ENCODE results near the gene RINT1.
"Not testable (repeated sequence)": the region's sequence is repeated elsewhere in the genome, so short reads cannot be mapped to it uniquely, and the experiment has no call there.

The RINT1 gene

GRCh38 chr7:105531792-105532671 is at the start of gene RINT1:
Gene RINT1, plus strand, starts transcription at chr7:105532201. Its CDS starts 115 bp downstream, at chr7:105532316.
- Mint-ChIP-seq H3K27ac (peak within 1 kb of the TSS; percentile 91), H3K4me1 (ENCODE audit: low read depth) (peaks cover 21% of the 10 kb centered on the region), H3K9me3 (no peaks in the 10 kb centered on the region)

GRCh38 chr7:105487579-105488571 is 44.1 kb upstream of the RINT1 start:
- DNase-seq (ENCODE audit: low spot score) = no peak
- H3K27me3 Mint-ChIP-seq (ENCODE audit: low read depth) = no peaks in the 10 kb centered on the region
- no peak overlapping the region for H3K4me3 Mint-ChIP-seq
- H3K36me3 Mint-ChIP-seq (ENCODE audit: low read depth) = peaks cover 17% of the 10 kb centered on the region
- H3K9me3 Mint-ChIP-seq = no peaks in the 10 kb centered on the region
- peaks cover 3% of the 10 kb centered on the region for H3K4me1 Mint-ChIP-seq (ENCODE audit: low read depth)
- peak overlapping the region; percentile 36 for H3K27ac Mint-ChIP-seq

More at GRCh38 chr7:105531792-105532671, at the start of gene RINT1:
- H3K36me3 Mint-ChIP-seq (ENCODE audit: low read depth) = peaks cover 5% of the 10 kb centered on the region
- DNase-seq (ENCODE audit: low spot score) = peak; percentile 91
- peak within 1 kb of the TSS; percentile 84 for H3K4me3 Mint-ChIP-seq
- no peaks in the 10 kb centered on the region for H3K27me3 Mint-ChIP-seq (ENCODE audit: low read depth)

- no peaks in the 10 kb centered on the region for H3K27me3 Mint-ChIP-seq (ENCODE audit: low read depth)
- H3K9me3 Mint-ChIP-seq = no peaks in the 10 kb centered on the region
- DNase-seq (ENCODE audit: low spot score) = no peak
- H3K4me1 Mint-ChIP-seq (ENCODE audit: low read depth) = peaks cover 3% of the 10 kb centered on the region
- no peak overlapping the region for H3K4me3 Mint-ChIP-seq
- no peak overlapping the region for H3K27ac Mint-ChIP-seq
- H3K36me3 Mint-ChIP-seq (ENCODE audit: low read depth) = peaks cover 17% of the 10 kb centered on the region
Observed at GRCh38 chr7:105489409-105489808, 42.6 kb upstream of the RINT1 start.

DNA sequence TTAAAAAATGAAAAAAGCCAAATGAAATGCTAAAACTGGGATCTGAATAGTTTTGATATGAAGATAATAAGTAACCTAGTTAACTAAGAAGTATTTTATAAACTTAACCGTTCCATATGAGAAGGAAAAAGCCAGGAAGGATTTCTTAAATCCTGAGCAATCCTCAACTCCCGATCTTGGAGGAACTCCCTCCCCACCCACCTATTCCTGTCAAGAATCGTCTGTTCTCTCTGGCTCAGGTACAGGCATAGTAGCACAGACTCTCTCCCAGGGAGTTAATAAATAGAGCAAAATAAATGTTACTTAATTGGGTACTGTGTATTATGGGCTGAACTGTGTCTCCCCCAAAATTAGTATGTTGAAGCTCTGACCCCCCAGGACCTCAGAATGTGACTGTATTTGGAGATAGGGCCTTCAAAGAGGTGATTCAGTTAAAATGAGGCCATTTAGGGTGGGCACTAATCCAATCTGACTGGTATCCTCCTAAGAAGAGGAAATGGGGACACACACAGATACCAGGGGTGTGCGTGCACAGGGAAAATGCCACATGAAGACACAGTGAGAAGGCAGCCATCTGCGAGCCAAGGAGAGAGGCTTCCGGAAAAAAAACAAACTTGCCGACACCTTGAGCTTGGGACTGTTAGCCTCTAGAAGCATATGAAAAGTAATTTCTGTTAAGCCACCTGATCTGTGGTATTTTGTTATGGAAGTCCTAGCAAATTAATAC is 38.6 kb upstream of the RINT1 start:
- peaks cover 7% of the 10 kb centered on the region for H3K36me3 Mint-ChIP-seq (ENCODE audit: low read depth)
- H3K4me1 Mint-ChIP-seq (ENCODE audit: low read depth) = peaks cover 3% of the 10 kb centered on the region
- no peak overlapping the region for H3K4me3 Mint-ChIP-seq
- H3K27me3 Mint-ChIP-seq (ENCODE audit: low read depth) = no peaks in the 10 kb centered on the region
- DNase-seq (ENCODE audit: low spot score) = no peak
- H3K27ac Mint-ChIP-seq = no peak overlapping the region
- no peaks in the 10 kb centered on the region for H3K9me3 Mint-ChIP-seq

DNA sequence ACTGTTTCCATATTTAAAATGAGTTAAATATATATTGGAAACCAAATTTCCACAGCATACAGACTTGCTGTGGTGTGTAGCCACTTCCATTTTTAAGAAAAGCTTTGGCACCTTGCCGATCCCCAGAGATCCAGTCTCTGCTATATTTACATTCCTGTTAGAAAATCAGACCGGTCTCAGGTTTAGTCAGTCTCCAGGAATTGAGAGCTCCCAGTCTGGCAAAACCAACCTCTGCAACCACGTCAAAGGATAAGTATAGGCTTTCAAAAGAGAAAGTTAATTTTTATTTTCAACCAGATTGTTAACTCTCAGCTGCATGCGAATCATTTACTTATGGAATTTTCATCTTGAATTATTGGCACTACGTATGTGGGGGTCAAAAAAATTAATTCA is 38.1 kb upstream of the RINT1 start:
- Mint-ChIP-seq H3K4me1 (ENCODE audit: low read depth) (peaks cover 3% of the 10 kb centered on the region), H3K27me3 (ENCODE audit: low read depth) (no peaks in the 10 kb centered on the region), H3K9me3 (no peaks in the 10 kb centered on the region), H3K27ac (no peak overlapping the region), H3K4me3 (no peak overlapping the region), H3K36me3 (ENCODE audit: low read depth) (peaks cover 7% of the 10 kb centered on the region)
- DNase-seq (ENCODE audit: low spot score) = no peak

DNA sequence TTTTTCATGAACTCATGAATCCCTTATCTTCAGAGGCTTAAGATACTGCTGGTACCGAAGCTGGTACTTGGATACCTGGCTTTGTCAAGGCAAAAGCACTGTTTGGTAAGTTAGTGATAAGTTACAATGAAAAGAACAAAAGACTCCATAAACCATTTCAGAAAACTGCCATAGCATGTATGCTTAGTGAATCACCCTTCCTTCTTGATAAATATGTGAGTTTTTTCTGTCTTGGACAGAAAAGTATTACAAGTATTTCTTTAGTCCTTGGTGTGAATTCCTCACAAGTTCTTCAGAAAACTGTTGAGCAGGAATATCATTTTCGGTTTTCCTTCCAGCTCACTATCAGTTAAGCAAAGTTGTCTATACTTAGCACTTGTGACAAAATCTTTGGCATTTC is 35.5 kb upstream of the RINT1 start:
- H3K36me3 Mint-ChIP-seq (ENCODE audit: low read depth) = peaks cover 10% of the 10 kb centered on the region
- no peak overlapping the region for H3K4me3 Mint-ChIP-seq
- no peak for DNase-seq (ENCODE audit: low spot score)
- no peak overlapping the region for H3K27ac Mint-ChIP-seq
- H3K9me3 Mint-ChIP-seq = no peaks in the 10 kb centered on the region
- peaks cover 1% of the 10 kb centered on the region for H3K4me1 Mint-ChIP-seq (ENCODE audit: low read depth)
- H3K27me3 Mint-ChIP-seq (ENCODE audit: low read depth) = no peaks in the 10 kb centered on the region

DNA sequence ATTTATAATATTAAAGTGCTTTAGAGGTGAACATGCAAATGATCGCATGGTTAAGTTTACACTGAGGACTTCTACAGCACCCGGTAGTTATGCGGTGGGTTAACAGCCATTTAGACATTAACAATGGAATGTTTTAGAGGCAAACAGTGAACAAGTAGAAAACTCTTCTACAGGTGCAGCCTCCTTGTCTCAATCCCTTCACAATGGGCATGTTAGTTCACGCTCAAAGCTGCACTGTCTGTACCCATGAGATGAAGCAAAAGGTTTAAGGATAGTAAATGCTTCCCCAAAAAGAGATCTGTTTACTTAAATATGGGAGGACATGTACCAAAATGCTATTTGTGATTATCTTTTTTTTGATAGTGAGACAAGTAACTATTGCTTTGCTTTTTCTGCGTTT is 35.0 kb upstream of the RINT1 start:
- Mint-ChIP-seq H3K27ac (no peak overlapping the region), H3K4me1 (ENCODE audit: low read depth) (peaks cover 1% of the 10 kb centered on the region), H3K27me3 (ENCODE audit: low read depth) (no peaks in the 10 kb centered on the region), H3K36me3 (ENCODE audit: low read depth) (peaks cover 10% of the 10 kb centered on the region), H3K9me3 (no peaks in the 10 kb centered on the region), H3K4me3 (no peak overlapping the region)
- no peak for DNase-seq (ENCODE audit: low spot score)

DNA sequence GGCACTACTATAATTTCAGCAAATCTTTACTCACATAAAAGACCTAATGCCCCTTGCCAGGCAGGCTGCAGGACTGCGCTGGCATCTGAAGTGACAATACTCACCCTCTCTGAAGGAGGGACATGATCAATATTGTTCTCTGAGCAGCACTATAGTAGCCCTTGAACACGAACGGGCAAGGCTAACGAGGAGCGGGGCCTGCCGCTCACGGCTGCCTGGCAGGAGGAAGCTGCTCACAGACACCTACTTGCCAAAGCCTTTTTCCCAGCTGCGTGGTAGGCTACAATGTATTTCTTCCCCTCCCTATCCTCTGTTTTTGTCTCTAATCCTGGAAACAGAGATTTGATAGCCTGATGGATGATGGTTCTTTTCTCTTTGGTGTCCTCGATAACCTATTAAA is 29.8 kb upstream of the RINT1 start:
- DNase-seq (ENCODE audit: low spot score) = no peak
- Mint-ChIP-seq H3K27ac (no peak overlapping the region), H3K27me3 (ENCODE audit: low read depth) (no peaks in the 10 kb centered on the region), H3K36me3 (ENCODE audit: low read depth) (peaks cover 20% of the 10 kb centered on the region), H3K4me3 (no peak overlapping the region), H3K4me1 (ENCODE audit: low read depth) (peaks cover 1% of the 10 kb centered on the region), H3K9me3 (no peaks in the 10 kb centered on the region)

GRCh38 chr7:105512415-105512814 is 19.6 kb upstream of the RINT1 start:
- Mint-ChIP-seq H3K4me1 (ENCODE audit: low read depth) (peaks cover 20% of the 10 kb centered on the region), H3K27me3 (ENCODE audit: low read depth) (no peaks in the 10 kb centered on the region), H3K9me3 (no peaks in the 10 kb centered on the region), H3K4me3 (peak overlapping the region; percentile 12), H3K36me3 (ENCODE audit: low read depth) (peaks cover 8% of the 10 kb centered on the region), H3K27ac (peak overlapping the region; percentile 32)
- no peak for DNase-seq (ENCODE audit: low spot score)

GRCh38 chr7:105512926-105513526 is 19.0 kb upstream of the RINT1 start:
- DNase-seq (ENCODE audit: low spot score) = no peak
- Mint-ChIP-seq H3K4me3 (no peak overlapping the region), H3K27me3 (ENCODE audit: low read depth) (no peaks in the 10 kb centered on the region), H3K27ac (no peak overlapping the region), H3K36me3 (ENCODE audit: low read depth) (peaks cover 7% of the 10 kb centered on the region), H3K9me3 (no peaks in the 10 kb centered on the region), H3K4me1 (ENCODE audit: low read depth) (peaks cover 20% of the 10 kb centered on the region)

DNA sequence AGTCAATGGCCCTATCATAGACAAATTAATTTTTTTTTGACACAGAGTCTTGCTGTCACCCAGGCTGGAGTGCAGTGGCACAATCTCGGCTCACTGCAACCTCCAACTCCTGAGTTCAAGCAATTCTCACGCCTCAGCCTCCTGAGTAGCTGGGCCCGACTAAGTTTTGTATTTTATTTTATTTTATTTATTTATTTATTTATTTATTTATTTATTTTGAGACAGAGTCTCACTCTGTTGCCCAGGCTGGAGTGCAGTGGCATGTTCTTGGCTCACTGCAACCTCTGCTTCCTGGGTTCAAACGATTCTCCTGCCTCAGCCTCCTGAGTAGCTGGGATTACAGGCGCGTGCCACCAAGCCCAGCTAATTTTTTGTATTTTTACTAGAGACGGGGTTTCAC is 16.4 kb upstream of the RINT1 start:
- not testable (repeated sequence) for H3K9me3 Mint-ChIP-seq; H3K27me3 Mint-ChIP-seq (ENCODE audit: low read depth); H3K27ac Mint-ChIP-seq; DNase-seq (ENCODE audit: low spot score); H3K4me3 Mint-ChIP-seq
- Mint-ChIP-seq H3K4me1 (ENCODE audit: low read depth) (peaks cover 22% of the 10 kb centered on the region), H3K36me3 (ENCODE audit: low read depth) (peaks cover 12% of the 10 kb centered on the region)

DNA sequence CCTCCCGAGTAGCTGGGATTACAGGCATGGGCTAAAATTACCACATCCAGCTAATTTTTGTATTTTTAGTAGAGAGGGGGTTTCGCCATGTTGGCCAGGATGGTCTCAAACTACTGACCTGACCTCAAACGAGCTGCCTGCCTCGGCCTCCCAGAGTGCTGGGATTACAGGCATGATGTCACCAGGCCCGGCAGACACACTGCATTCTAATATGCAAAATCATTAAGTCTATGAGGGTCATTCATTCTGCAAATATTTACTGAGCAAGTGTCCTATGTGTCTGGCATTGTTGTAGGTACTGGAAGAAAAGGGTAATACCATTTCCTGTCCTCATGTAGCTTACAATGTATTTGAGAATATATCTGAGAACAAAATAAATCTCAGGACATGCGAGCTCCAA is 12.6 kb upstream of the RINT1 start:
- Mint-ChIP-seq H3K36me3 (ENCODE audit: low read depth) (peaks cover 9% of the 10 kb centered on the region), H3K9me3 (no peaks in the 10 kb centered on the region), H3K4me3 (peak overlapping the region; percentile 54), H3K4me1 (ENCODE audit: low read depth) (peaks cover 15% of the 10 kb centered on the region), H3K27me3 (ENCODE audit: low read depth) (no peaks in the 10 kb centered on the region), H3K27ac (peak overlapping the region; percentile 10)
- DNase-seq (ENCODE audit: low spot score) = no peak

DNA sequence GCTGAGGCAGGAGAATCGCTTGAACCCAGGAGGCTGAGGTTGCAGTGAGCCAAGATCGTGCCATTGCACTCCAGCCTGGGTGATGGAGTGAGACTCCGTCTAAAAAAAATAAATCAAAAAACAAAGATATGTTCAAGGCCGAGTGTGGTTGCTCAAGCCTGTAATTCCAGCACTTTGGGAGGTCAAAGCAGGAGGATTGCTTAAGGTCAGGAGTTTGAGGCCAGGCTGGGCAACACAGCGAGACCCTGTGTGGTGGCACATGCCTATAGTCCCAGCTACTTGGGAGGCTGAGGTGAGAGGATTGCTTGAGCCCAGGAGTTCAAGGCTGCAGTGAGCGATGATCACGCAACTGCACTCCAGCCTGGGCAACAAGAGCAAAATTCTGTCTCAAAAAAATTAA is 11.4 kb upstream of the RINT1 start:
- H3K36me3 Mint-ChIP-seq (ENCODE audit: low read depth); H3K9me3 Mint-ChIP-seq; DNase-seq (ENCODE audit: low spot score); H3K27ac Mint-ChIP-seq; H3K4me1 Mint-ChIP-seq (ENCODE audit: low read depth); H3K27me3 Mint-ChIP-seq (ENCODE audit: low read depth); H3K4me3 Mint-ChIP-seq: not testable (repeated sequence)
